Globus pallidus (tissue), 1 donor: ENCODE results near the gene ZC3H11A.
A peak's percentile ranks its signal among the peaks of the same experiment; 100 is the strongest.
"Not testable (repeated sequence)": the region's sequence is repeated elsewhere in the genome, so short reads cannot be mapped to it uniquely, and the experiment has no call there.

ENCODE experiments used
- DNase-seq: peaks from one replicate; pipeline ENCODE4 v3.0.0-alpha.2; 2015; ENCODE audit warnings: low spot score

ZC3H11A gene

GRCh38 chr1:203795441-203796235, at the start of gene ZC3H11A, which contains the start of gene ZBED6:
Gene ZC3H11A (plus strand): TSS chr1:203795623. CDS start chr1:203817071, 21,448 bp downstream.
Gene ZBED6 (plus strand): TSS chr1:203795623. CDS start chr1:203797523, 1,900 bp downstream.
- DNase-seq = peak; percentile 98

- no peak for DNase-seq
Measured at GRCh38 chr1:203746281-203746680, 49.1 kb upstream of the ZC3H11A start.

- no peak for DNase-seq
Measured at GRCh38 chr1:203751051-203751450, 44.4 kb upstream of the ZC3H11A start.

GRCh38 chr1:203751618-203752361, 43.6 kb upstream of the ZC3H11A start:
- DNase-seq = not testable (repeated sequence)

- DNase-seq = no peak
Measured at GRCh38 chr1:203754455-203754864, 41.0 kb upstream of the ZC3H11A start.

GRCh38 chr1:203756036-203756435, 39.4 kb upstream of the ZC3H11A start:
- DNase-seq = no peak

GRCh38 chr1:203758749-203759148, 36.7 kb upstream of the ZC3H11A start:
- not testable (repeated sequence) for DNase-seq

GRCh38 chr1:203760506-203760905, 34.9 kb upstream of the ZC3H11A start:
- DNase-seq = no peak

GRCh38 chr1:203761958-203762357, 33.5 kb upstream of the ZC3H11A start:
- not testable (repeated sequence) for DNase-seq

- DNase-seq = no peak
Measured at GRCh38 chr1:203763505-203763904, 31.9 kb upstream of the ZC3H11A start.

- no peak for DNase-seq
Measured at GRCh38 chr1:203764105-203765028, 31.1 kb upstream of the ZC3H11A start.

GRCh38 chr1:203765029-203765837, 30.2 kb upstream of the ZC3H11A start, which contains the start of gene LAX1:
Gene LAX1 (plus strand): TSS chr1:203765183. CDS start chr1:203765566, 383 bp downstream.
- DNase-seq = no peak

GRCh38 chr1:203768256-203768655, 27.2 kb upstream of the ZC3H11A start:
- no peak for DNase-seq

GRCh38 chr1:203769505-203770343, 25.7 kb upstream of the ZC3H11A start:
- peak; percentile 22 for DNase-seq

GRCh38 chr1:203771901-203772301, 23.5 kb upstream of the ZC3H11A start:
- DNase-seq = no peak

GRCh38 chr1:203772836-203773235, 22.6 kb upstream of the ZC3H11A start:
- no peak for DNase-seq

- DNase-seq = peak; percentile 82
Measured at GRCh38 chr1:203776636-203777035, 18.8 kb upstream of the ZC3H11A start.

- DNase-seq = no peak
Measured at GRCh38 chr1:203777596-203777995, 17.8 kb upstream of the ZC3H11A start.

- no peak for DNase-seq
Measured at GRCh38 chr1:203778146-203778545, 17.3 kb upstream of the ZC3H11A start.

- no peak for DNase-seq
Measured at GRCh38 chr1:203778789-203779188, 16.6 kb upstream of the ZC3H11A start.
